NCI-H2227 (cell line): ENCODE results near the gene EDDM3A.

ENCODE experiments used
- DNase-seq: peaks from one replicate; lab custom pipeline; 2025; ENCODE audit not compliant: unreplicated experiment; lab: John Stamatoyannopoulos, UW

Gene EDDM3A

DNA sequence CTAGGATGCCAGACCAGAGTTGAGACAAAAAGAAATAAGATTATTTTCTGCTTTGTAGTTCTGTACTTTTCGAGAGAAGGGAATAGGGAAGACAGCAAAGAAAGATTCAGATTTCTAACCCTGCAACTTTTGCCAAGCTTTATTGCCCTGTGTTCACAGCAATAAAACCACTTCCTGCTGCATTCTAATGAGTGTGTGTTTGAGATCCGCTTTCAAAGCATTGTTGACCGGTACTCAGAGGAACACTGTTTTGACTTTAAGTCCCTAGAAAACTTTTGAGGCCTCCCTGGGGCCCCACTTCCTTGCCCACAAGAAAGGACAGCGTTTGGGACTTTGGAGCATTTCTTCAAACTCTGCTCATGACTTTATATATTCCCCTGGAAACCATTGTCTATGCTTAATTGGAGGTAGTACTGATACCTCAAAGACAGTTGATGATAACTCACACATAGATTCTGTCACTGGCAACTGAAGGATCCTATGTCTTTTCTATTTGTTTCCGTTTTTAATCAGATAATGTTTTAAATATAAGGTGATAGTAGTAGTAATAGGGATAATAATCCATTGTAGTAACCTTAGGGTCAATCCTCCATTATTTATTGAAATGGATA is 36.7 kb downstream of the EDDM3A start:
- no peak for DNase-seq

DNA sequence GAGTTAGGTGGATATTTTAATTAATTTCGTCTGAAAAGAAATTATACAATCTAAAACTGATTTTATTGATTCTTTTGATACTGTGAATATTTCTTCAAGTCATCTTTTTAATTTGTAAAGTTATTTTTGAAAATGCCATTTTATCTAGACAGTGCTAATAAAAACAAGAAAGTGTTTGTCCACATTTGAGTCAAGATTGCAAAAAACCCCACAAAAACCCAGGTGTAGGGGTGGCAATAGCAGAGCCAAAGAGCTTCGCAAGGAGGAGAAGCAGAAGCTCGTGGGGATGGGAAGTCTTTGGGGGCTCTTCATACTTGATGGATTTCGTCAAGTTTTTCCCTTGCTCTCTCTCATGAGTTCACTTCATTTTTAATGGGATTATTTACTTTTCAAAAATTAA is 41.3 kb downstream of the EDDM3A start:
- no peak for DNase-seq

DNA sequence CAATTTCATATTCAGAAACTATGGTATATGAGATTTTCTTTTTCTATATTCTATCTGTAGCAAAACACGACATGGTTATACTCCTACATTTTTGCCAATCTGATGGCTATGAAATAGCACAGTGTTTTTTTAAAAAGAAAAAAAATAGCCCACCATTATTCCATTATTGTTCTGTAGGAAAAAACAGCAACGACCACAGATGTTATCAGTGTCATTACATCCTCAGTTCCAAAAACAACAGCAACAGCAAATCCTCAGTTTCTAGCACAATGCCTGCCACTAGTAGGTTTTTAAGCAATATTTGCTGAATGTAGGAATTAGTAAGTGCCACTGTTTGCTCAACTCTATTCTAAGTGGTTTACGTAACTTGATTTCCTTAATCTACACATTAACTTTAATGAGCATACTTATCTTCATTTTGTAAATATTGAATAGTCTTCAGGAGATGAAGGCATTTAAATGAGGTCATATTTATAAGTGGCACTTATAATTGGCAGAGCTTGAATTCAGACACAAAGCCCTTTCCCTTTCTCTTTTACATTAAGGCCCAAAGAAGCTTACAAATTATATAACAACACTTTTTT is 43.6 kb downstream of the EDDM3A start:
- DNase-seq = no peak

DNA sequence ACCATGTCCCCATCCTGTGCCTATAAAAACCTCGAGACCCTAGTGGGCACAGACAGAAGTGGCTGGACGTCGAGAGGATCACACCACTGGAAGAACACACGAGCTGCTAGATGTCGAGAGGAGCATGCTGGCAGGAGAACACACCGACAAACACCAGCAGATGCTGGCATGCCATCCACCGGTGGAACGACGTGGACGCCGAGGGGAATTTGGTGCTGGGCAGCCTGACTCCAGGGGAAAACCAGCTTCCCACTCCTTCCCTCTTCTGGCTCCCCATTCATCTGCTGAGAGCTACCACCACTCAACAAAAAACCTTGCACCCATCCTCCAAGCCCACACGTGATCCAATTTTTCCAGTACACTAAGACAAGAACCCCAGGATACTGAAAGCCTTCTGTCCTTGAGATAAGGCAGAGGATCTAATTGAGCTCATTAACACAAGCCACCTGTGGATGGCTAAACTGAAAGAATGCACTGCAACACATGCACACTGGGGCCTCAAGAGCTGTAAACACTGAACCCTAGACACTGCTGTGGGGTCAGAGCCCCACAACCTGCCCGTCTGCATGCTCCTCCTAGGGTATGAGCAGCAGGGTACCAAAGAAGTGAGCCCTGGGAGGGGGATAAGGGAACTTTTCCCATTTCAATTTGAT is 44.9 kb downstream of the EDDM3A start:
- DNase-seq = no peak

DNA sequence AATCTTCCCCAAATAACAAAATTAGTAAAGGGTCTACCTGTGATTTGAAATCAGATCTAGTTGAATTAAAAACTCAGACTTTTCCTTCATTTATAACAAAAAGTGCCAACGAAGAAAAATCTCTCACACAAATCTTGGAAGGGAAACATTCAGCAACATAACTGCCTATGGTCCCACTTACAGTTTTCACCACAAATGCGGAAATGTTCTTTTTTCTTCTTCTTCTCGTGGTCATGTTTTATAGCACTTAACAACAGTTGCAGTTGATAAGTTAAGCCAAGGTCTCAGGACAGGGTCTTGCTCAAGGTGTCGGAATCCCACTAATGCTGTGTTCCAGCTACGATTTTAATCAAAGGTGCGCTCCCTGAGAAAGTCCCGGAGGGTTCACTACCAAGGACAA is 45.5 kb downstream of the EDDM3A start:
- DNase-seq = no peak

DNA sequence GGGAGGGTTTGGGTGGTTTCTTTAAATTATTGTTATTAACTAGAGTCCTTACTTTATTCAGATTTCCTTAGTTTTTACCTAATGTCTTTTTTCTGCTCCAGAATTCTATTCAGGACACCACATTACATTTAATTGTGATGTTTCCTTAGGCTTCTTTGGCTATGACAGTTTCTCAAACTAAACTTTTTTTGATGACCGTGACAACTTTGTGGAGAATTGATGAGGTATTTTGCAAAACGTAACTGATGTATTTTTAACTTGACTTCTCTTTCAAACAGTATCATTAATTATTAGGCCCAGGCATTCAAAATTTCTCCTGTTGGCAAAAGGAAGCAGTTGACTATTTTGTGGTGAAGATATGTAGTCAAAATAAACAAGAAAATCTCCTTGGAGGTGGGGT is 45.9 kb downstream of the EDDM3A start:
- DNase-seq = no peak

DNA sequence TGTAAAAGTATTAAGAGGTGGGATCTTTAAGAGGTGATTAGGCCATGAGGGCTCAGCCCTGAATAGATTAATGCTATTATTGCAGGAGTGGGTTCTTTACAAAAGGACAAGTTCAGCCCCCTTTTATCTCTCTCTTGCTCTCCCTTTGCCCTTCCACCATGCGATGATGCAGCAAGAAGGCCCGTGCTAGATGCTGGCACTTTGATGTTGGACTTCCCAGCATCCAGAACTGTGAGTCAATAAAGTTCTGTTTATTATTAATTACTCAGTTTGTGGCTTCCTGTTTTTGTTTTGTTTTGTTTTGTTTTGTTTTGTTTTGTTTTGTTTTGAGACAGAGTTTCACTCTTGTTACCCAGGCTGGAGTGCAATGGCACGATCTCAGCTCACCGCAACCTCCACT is 46.9 kb downstream of the EDDM3A start:
- DNase-seq = no peak

DNA sequence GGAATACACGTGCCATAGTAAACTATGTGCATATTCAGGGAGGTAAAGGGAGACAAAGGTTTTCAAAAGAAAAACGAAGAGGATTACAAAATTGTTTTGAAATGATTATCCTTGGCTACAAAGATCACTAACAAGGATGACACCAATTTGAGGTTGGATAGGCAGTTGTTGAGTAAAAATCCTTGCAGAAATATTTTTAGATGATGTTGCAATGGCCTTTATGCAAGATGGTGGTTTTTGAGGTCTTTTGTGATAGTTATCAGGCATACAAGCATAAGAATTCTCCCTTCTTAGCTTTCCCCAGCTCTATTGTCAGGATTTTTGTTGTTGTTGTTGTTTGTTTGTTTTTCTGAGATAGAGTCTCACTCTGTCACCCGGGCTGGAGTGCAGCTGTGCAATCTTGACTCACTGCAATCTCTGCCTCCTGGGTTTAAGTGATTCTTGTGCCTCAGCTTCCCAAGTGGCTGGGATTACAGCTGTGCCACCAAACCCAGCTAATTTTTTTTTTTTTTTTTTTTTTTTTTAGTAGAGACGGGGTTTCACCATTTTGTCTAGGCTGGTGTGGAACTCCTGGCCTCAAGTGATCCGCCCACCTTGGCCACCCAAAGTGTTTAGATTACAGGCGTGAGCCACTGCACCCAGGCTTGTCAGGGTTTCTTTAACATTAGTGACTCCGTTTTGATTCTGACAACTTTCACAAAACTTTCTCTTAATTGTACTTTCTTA is 49.1 kb downstream of the EDDM3A start:
- DNase-seq = no peak

DNA sequence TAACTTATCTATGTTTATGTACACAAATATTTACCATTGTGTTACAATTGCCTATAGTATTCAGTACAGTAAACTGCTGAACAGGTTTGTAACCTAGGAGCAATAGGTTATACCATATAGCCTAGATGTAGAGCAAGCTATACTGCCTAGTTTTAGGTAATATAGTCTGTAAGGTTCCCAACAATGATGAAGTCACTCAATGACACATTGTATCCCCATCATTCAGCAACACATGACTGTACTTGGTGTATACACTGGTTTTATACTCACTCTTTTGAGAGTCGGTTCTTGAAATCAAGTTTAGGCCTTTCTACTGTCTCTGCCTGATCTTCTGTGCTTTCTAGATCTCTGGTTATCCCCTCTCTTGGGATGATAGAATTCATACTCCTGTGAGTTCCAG is 51.5 kb downstream of the EDDM3A start:
- DNase-seq = no peak
